Neutrophil (primary cell): ENCODE measurements around the gene TNRC6C.
"Not testable (repeated sequence)": the region's sequence is repeated elsewhere in the genome, so short reads cannot be mapped to it uniquely, and the experiment has no call there.

Source experiments
- H3K27ac ChIP-seq: fragments of 200-600 bp; sonication (generic); 2 replicates; pipeline ENCODE4 v1.5.1; 2016; ENCODE audit warnings: mild to moderate bottlenecking, moderate library complexity
- H3K27me3 ChIP-seq: fragments of 200-600 bp; sonication (generic); 2 replicates; pipeline ENCODE4 v1.6.0; 2016; ENCODE audit warnings: mild to moderate bottlenecking
- H3K36me3 ChIP-seq: fragments of 200-600 bp; sonication (generic); 2 replicates; pipeline ENCODE4 v1.5.1; 2017
- H3K4me1 ChIP-seq, 2 experiments: fragments of 200-600 bp in 1 of 2; sonication (generic) in 1 of 2; 1 replicate in 1 of 2; 2 replicates in 1 of 2; pipeline versions ENCODE4 v1.5.1 to v1.6.1; 2013 to 2016; ENCODE audit warnings: low read depth in 1 of 2, low read length in 1 of 2, mild to moderate bottlenecking in 1 of 2, moderate library complexity in 1 of 2; ENCODE audit not compliant: control insufficient read depth in 1 of 2, insufficient read depth in 1 of 2
- H3K4me3 ChIP-seq, 2 experiments: fragments of 200-600 bp in 1 of 2; sonication (generic) in 1 of 2; 1 replicate in 1 of 2; 2 replicates in 1 of 2; pipeline ENCODE4 v1.5.1; 2013 to 2016; ENCODE audit warnings: low read depth in 1 of 2, low read length in 1 of 2, mild to moderate bottlenecking in 1 of 2, moderate library complexity in 1 of 2
- H3K9me3 ChIP-seq: fragments of 200-600 bp; sonication (generic); 2 replicates; pipeline ENCODE4 v1.5.1; 2016
- TF ChIP-seq, protein P1 (sequence below): fragments of 200-600 bp; sonication (generic); IDR thresholded peaks from 2 replicates; pipeline ENCODE4 v1.5.1; 2016; ENCODE audit warnings: antibody characterized with exemption

The TNRC6C gene

DNA sequence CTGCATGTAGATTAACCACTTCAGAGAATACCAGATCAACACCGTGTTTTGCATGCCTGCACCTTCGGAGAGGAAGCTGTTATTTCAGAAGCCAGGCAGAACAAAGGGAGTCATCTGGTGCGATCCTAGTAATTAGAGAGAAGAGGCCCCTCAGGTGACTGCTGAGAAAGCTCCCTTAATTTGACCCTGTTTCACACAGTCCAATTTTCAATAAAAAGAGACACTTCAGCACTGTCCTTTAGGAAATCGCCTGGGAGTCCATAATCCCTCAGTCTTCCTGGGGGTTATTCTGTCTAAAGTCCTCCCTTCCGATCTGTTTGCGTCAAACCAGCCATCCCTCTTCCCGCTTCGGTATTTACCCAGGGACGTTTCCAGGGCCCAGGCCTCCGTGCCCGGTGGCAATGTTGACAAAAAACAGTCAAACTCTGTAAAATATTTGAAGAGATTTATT is 23.4 kb upstream of the TNRC6C start:
- H3K4me3 ChIP-seq, result no peak overlapping the region
- H3K27ac ChIP-seq, result no peak overlapping the region

DNA sequence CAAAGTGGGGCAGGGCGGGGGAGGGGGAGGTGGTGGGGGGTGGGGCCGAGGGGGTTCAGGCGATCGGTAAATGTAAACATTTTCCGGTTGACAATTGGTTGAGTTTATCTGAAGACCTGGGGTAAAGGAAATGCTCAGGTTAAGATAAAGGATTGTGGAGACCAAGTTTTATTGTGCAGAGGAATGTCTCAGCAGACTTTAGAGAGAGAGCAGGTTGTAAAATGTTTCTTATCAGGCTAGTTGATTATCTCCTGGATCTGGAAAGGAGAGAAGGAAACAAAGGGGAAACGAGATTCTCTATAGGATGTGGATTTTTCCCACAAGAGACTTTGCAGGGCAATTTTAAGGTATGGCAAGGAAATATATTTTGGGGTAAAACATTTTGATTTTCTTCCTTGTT is 22.8 kb upstream of the TNRC6C start:
- H3K27ac ChIP-seq, H3K9me3 ChIP-seq, H3K36me3 ChIP-seq, H3K4me1 ChIP-seq, H3K4me3 ChIP-seq: not testable (repeated sequence)
- peaks cover 75% of the 10 kb centered on the region for H3K27me3 ChIP-seq

More for the DNA sequence above, 23.4 kb upstream of the TNRC6C start:
- no peaks in the 10 kb centered on the region for H3K36me3 ChIP-seq
- H3K27me3 ChIP-seq, result peaks cover 75% of the 10 kb centered on the region
- H3K9me3 ChIP-seq, result no peaks in the 10 kb centered on the region
- peaks cover 0 to 3% of the 10 kb centered on the region in 2 experiments for H3K4me1 ChIP-seq
- TF ChIP-seq, protein P1, sequence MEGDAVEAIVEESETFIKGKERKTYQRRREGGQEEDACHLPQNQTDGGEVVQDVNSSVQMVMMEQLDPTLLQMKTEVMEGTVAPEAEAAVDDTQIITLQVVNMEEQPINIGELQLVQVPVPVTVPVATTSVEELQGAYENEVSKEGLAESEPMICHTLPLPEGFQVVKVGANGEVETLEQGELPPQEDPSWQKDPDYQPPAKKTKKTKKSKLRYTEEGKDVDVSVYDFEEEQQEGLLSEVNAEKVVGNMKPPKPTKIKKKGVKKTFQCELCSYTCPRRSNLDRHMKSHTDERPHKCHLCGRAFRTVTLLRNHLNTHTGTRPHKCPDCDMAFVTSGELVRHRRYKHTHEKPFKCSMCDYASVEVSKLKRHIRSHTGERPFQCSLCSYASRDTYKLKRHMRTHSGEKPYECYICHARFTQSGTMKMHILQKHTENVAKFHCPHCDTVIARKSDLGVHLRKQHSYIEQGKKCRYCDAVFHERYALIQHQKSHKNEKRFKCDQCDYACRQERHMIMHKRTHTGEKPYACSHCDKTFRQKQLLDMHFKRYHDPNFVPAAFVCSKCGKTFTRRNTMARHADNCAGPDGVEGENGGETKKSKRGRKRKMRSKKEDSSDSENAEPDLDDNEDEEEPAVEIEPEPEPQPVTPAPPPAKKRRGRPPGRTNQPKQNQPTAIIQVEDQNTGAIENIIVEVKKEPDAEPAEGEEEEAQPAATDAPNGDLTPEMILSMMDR, result no peak

DNA sequence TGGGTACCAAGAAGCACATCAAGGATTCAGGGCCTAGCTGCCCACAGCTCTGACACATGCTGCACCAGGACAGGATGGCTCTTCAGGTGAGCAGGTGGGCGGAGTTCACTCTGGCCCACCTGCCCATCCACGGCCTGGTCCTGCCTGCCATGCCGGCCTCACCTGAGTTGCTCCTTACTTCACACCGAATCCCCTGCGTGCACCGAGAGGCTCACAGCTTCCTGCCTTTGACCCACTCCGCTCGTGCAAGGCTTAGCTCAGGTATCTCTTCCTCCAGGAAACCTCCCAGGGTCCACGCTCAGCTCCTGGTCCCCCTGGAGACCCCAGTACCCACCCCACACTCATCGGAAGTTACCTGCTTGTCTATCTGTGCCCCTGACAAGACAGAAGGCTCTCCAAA is 21.6 kb upstream of the TNRC6C start:
- TF ChIP-seq, protein P1, result no peak
- no peak overlapping the region for H3K27ac ChIP-seq
- peaks cover 73% of the 10 kb centered on the region for H3K27me3 ChIP-seq
- H3K36me3 ChIP-seq, result no peaks in the 10 kb centered on the region
- H3K4me3 ChIP-seq, result no peak overlapping the region
- H3K4me1 ChIP-seq, result peaks cover 0 to 3% of the 10 kb centered on the region in 2 experiments
- H3K9me3 ChIP-seq, result no peaks in the 10 kb centered on the region

DNA sequence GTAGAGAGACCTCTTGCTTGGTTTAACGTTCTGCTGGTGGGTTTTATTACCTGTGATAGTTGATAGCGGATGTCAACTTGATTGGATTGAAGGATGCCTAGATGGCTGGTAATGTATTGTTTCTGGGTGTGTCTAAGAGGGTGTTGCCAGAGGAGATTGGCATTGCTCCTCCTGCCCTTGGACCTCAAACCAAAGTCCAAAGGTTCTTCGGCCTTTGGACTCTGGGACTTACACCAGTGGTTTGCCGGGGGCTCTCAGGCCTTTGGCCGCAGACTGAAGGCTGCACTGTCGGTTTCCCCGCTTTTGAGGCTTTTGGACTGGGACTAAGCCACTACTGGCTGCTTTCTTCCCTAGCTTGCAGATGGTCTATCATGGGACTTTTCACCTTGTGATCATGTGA is 17.5 kb upstream of the TNRC6C start:
- H3K9me3 ChIP-seq, result no peaks in the 10 kb centered on the region
- H3K4me3 ChIP-seq, result no peak overlapping the region
- no peaks in the 10 kb centered on the region for H3K36me3 ChIP-seq
- peaks cover 70% of the 10 kb centered on the region for H3K27me3 ChIP-seq
- TF ChIP-seq, protein P1, result no peak
- no peaks in the 10 kb centered on the region for H3K4me1 ChIP-seq
- no peak overlapping the region for H3K27ac ChIP-seq

DNA sequence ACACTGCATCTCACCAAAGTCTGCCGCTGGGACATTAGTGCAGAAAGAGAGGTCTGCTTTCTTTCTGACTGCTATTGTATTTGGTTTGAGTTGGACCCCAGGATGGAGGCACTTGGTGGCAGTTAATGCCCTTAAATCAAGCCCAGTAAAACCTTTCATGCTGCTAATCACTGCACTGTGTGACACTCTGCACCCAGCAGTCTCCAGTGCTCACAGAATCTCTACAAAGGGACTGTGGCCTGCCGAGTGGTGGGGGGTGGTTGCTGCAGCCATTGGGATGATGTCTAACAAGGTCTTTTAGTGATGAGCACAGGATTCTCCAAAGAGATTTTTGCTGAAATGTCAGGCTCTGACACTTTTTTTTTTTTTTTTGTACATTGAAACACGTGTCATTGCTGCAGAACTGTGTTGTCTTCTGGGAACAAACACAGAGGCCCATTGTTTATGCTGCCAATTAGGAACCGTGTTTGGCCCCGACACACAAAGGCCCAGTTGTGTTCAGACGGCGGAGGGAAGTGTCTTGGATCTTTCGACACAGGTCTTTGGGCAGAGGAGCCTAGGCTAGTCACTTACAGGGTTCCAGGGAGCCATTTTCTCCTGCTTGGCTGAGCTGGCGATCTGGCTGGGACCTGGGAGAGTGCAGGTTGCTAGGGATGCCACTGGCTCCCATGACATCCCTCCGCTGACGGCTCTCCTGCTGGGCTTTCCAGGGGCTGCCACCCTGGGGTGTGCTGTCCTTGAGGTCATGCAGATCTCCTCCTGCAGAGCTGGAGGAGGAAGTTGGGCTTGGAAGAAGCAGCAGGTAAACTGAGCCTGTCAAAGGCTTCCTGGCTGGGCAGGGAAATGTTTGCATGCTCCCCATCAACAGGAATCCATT is 16.2 kb upstream of the TNRC6C start:
- peaks cover 7% of the 10 kb centered on the region in 2 experiments for H3K4me1 ChIP-seq
- TF ChIP-seq, protein P1, result no peak
- H3K27ac ChIP-seq, result no peak overlapping the region
- H3K4me3 ChIP-seq, result no peak overlapping the region
- peaks cover 58% of the 10 kb centered on the region for H3K27me3 ChIP-seq
- H3K36me3 ChIP-seq, result no peaks in the 10 kb centered on the region
- H3K9me3 ChIP-seq, result no peaks in the 10 kb centered on the region

DNA sequence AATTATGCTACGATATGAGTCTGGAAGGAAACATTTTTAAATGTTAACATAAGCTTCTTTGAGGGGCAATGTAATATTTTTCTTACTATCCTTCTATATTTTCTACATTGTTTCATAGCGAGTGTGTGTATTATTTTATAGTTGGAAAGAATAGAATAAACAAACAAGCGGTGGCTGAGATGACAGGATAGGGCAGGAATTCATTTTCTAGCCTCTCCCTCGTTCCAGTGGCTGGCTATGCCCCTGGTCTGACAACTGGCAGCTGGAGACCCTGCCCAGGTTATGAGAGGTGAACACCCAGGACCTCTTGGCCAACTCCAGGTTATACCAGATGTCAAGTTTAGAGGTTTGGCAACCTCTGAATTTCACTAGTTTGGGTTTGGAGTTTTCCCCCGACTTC is 14.5 kb upstream of the TNRC6C start:
- H3K27me3 ChIP-seq, result peaks cover 53% of the 10 kb centered on the region
- H3K27ac ChIP-seq, result no peak overlapping the region
- H3K4me3 ChIP-seq, result no peak overlapping the region
- no peaks in the 10 kb centered on the region for H3K9me3 ChIP-seq
- no peaks in the 10 kb centered on the region for H3K36me3 ChIP-seq
- H3K4me1 ChIP-seq, result peaks cover 15 to 16% of the 10 kb centered on the region in 2 experiments
- TF ChIP-seq, protein P1, result no peak
